ENCODE data around the gene LHFPL3.

Gene LHFPL3

DNA sequence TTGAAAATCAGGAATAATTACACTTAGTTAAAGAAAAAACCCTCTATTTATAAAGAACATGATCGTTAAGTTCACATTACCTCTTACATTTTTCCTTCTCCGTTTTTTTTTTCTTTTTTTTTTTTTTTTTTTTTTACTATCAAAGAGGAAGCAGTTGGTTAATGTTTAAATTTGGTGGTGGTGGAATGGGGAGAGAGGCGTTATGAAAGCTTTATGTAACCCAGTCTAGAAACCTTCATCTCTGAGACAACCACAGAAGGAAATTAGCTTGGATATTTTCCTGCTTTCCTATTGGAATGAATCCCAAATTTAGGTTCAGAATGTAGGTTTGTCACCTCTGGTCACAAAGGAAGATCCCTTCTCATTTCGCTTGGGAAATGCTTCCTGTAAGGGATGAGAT, 31.5 kb upstream of the LHFPL3 start:
- Histone ChIP-seq H3K4me1 (ENCODE audit: control insufficient read depth, low read depth, low read length) (no peaks in the 10 kb centered on the region), H2BK120ac (ENCODE audit: low read depth, low read length) (no peak overlapping the region), H3K79me1 (ENCODE audit: low read length) (no peaks in the 10 kb centered on the region), H3K18ac (ENCODE audit: low read length) (no peak overlapping the region), H3K4ac (ENCODE audit: low read depth, low read length) (no peak overlapping the region), H2BK15ac (replicated peaks; ENCODE audit: low read depth) (no peak overlapping the region), H3K36me3 (ENCODE audit: control insufficient read depth, insufficient read depth, low read length) (no peaks in the 10 kb centered on the region), H3K56ac (ENCODE audit: low read length) (no peak overlapping the region), H3K9ac (ENCODE audit: low read length) (no peak overlapping the region), H3K27me3 (ENCODE audit: insufficient read depth, low read length, poor library complexity) (no peaks in the 10 kb centered on the region), H3K23ac (ENCODE audit: low read length) (no peak overlapping the region), H3K4me2 (ENCODE audit: low read length) (no peak overlapping the region), H4K5ac (ENCODE audit: low read length) (no peak overlapping the region), H2AK5ac (ENCODE audit: low read length) (no peak overlapping the region), H4K8ac (ENCODE audit: low read depth, low read length) (no peak overlapping the region), H3K4me3 (ENCODE audit: low read length) (no peak overlapping the region), H2BK5ac (ENCODE audit: low read length) (no peak overlapping the region), H3K27ac (ENCODE audit: low read depth, low read length) (no peak overlapping the region), H3K79me2 (ENCODE audit: control insufficient read depth, insufficient read depth, low read length) (no peaks in the 10 kb centered on the region)
- no CpG with 5 or more reads among the region's 4 CpGs for WGBS (ENCODE audit: extremely low coverage, insufficient coverage, low lambda C conversion rate)
- no peak for DNase-seq

DNA sequence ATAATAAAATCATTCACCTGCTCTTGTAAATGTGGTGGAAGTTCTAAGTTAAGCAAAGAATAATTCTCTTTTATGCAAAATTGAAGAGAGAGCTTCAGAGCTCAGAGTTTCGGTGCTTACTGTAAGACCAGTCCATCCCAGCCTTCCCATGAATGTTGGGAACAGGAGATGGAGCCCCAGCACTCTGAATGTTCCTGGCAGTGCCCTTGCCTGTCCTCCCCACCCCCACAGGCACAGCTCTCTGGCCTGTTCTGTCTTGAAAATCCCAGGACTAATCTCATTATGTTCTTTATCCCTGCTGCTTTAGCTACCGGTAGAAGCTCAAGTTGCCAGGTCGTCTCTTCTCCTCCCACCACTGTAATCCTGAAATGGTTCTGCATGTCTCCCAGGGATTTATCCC, 29.1 kb upstream of the LHFPL3 start:
- H3K9ac ChIP-seq (ENCODE audit: low read length): no peak overlapping the region
- no CpG with 5 or more reads among the region's 3 CpGs for WGBS (ENCODE audit: extremely low coverage, insufficient coverage, low lambda C conversion rate)
- H2BK5ac ChIP-seq (ENCODE audit: low read length): no peak overlapping the region
- H3K4me2 ChIP-seq (ENCODE audit: low read length): no peak overlapping the region
- no peak overlapping the region for H2BK120ac ChIP-seq (ENCODE audit: low read depth, low read length)
- no peak overlapping the region for H2BK15ac ChIP-seq (replicated peaks; ENCODE audit: low read depth)
- H3K36me3 ChIP-seq (ENCODE audit: control insufficient read depth, insufficient read depth, low read length): no peaks in the 10 kb centered on the region
- no peak overlapping the region for H3K23ac ChIP-seq (ENCODE audit: low read length)
- H2AK5ac ChIP-seq (ENCODE audit: low read length): no peak overlapping the region
- no peak overlapping the region for H3K18ac ChIP-seq (ENCODE audit: low read length)
- no peak overlapping the region for H4K5ac ChIP-seq (ENCODE audit: low read length)
- no peaks in the 10 kb centered on the region for H3K27me3 ChIP-seq (ENCODE audit: insufficient read depth, low read length, poor library complexity)
- peak; percentile 34 for DNase-seq
- no peaks in the 10 kb centered on the region for H3K4me1 ChIP-seq (ENCODE audit: control insufficient read depth, low read depth, low read length)
- no peak overlapping the region for H3K4me3 ChIP-seq (ENCODE audit: low read length)
- no peak overlapping the region for H3K56ac ChIP-seq (ENCODE audit: low read length)
- no peak overlapping the region for H4K8ac ChIP-seq (ENCODE audit: low read depth, low read length)
- H3K79me2 ChIP-seq (ENCODE audit: control insufficient read depth, insufficient read depth, low read length): no peaks in the 10 kb centered on the region
- no peak overlapping the region for H3K4ac ChIP-seq (ENCODE audit: low read depth, low read length)
- H3K27ac ChIP-seq (ENCODE audit: low read depth, low read length): no peak overlapping the region
- H3K79me1 ChIP-seq (ENCODE audit: low read length): no peaks in the 10 kb centered on the region

DNA sequence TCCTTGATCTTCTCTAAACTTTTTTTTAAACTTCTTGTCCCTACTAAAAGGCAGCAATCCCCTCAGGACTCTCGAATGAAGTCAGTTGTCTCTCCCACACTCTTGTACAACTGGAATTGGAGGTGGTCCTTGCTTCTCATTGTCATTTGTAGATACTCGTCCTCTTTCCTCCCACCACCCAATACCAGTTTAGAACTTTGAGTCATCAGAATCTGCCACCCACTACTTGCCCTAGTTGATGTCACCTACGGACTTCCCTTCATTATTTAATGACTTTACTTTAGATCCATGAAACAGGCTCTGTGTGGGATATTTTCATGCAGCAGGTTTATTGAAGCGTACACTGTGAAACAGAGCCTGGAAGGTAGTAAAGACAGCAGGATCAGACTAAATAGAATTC, 28.6 kb upstream of the LHFPL3 start:
- WGBS (ENCODE audit: extremely low coverage, insufficient coverage, low lambda C conversion rate): no CpG with 5 or more reads among the region's 4 CpGs
- no peak for DNase-seq
- H3K9ac ChIP-seq (ENCODE audit: low read length): no peak overlapping the region

DNA sequence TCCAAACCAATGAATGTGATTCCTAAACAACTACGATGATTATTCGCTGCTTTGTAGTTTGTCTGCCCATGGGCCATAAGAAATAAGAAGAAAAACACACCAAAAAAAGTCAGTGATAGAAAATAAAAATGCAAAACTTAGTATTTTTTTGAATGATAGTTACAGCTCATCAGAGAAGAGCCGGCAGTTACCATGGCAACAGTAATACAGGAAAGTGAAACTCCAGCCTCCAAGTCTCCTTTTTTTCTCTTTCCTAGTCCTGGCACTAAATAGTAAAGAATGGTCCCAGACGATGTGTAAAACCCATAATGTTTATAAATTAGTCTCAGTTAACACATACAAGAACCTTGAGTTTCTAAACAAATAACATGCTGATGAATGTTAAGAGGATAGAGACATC, 21.6 kb upstream of the LHFPL3 start:
- no peak overlapping the region for H3K56ac ChIP-seq (ENCODE audit: low read length)
- no peaks in the 10 kb centered on the region for H3K4me1 ChIP-seq (ENCODE audit: control insufficient read depth, low read depth, low read length)
- H4K5ac ChIP-seq (ENCODE audit: low read length): no peak overlapping the region
- no peaks in the 10 kb centered on the region for H3K79me1 ChIP-seq (ENCODE audit: low read length)
- H2BK15ac ChIP-seq (replicated peaks; ENCODE audit: low read depth): no peak overlapping the region
- no peaks in the 10 kb centered on the region for H3K79me2 ChIP-seq (ENCODE audit: control insufficient read depth, insufficient read depth, low read length)
- H3K4ac ChIP-seq (ENCODE audit: low read depth, low read length): no peak overlapping the region
- no peak overlapping the region for H2BK120ac ChIP-seq (ENCODE audit: low read depth, low read length)
- no peak overlapping the region for H3K18ac ChIP-seq (ENCODE audit: low read length)
- no peak overlapping the region for H2BK5ac ChIP-seq (ENCODE audit: low read length)
- H3K23ac ChIP-seq (ENCODE audit: low read length): no peak overlapping the region
- no peak overlapping the region for H3K4me3 ChIP-seq (ENCODE audit: low read length)
- DNase-seq: no peak
- no peak overlapping the region for H2AK5ac ChIP-seq (ENCODE audit: low read length)
- H3K9ac ChIP-seq (ENCODE audit: low read length): no peak overlapping the region
- no peaks in the 10 kb centered on the region for H3K36me3 ChIP-seq (ENCODE audit: control insufficient read depth, insufficient read depth, low read length)
- WGBS (ENCODE audit: extremely low coverage, insufficient coverage, low lambda C conversion rate): no CpG with 5 or more reads among the region's 4 CpGs
- H4K8ac ChIP-seq (ENCODE audit: low read depth, low read length): no peak overlapping the region
- no peak overlapping the region for H3K27ac ChIP-seq (ENCODE audit: low read depth, low read length)
- H3K4me2 ChIP-seq (ENCODE audit: low read length): no peak overlapping the region
- no peaks in the 10 kb centered on the region for H3K27me3 ChIP-seq (ENCODE audit: insufficient read depth, low read length, poor library complexity)

More for the DNA sequence above, 28.6 kb upstream of the LHFPL3 start:
- Histone ChIP-seq H3K4me1 (ENCODE audit: control insufficient read depth, low read depth, low read length) (no peaks in the 10 kb centered on the region), H3K4me2 (ENCODE audit: low read length) (no peak overlapping the region), H3K56ac (ENCODE audit: low read length) (no peak overlapping the region), H3K27ac (ENCODE audit: low read depth, low read length) (no peak overlapping the region), H3K79me1 (ENCODE audit: low read length) (no peaks in the 10 kb centered on the region), H2AK5ac (ENCODE audit: low read length) (no peak overlapping the region), H4K5ac (ENCODE audit: low read length) (no peak overlapping the region), H3K23ac (ENCODE audit: low read length) (no peak overlapping the region), H3K18ac (ENCODE audit: low read length) (no peak overlapping the region), H2BK15ac (replicated peaks; ENCODE audit: low read depth) (no peak overlapping the region), H3K4ac (ENCODE audit: low read depth, low read length) (no peak overlapping the region), H2BK5ac (ENCODE audit: low read length) (no peak overlapping the region), H3K4me3 (ENCODE audit: low read length) (no peak overlapping the region), H3K27me3 (ENCODE audit: insufficient read depth, low read length, poor library complexity) (no peaks in the 10 kb centered on the region), H4K8ac (ENCODE audit: low read depth, low read length) (no peak overlapping the region), H3K36me3 (ENCODE audit: control insufficient read depth, insufficient read depth, low read length) (no peaks in the 10 kb centered on the region), H3K79me2 (ENCODE audit: control insufficient read depth, insufficient read depth, low read length) (no peaks in the 10 kb centered on the region), H2BK120ac (ENCODE audit: low read depth, low read length) (no peak overlapping the region)

DNA sequence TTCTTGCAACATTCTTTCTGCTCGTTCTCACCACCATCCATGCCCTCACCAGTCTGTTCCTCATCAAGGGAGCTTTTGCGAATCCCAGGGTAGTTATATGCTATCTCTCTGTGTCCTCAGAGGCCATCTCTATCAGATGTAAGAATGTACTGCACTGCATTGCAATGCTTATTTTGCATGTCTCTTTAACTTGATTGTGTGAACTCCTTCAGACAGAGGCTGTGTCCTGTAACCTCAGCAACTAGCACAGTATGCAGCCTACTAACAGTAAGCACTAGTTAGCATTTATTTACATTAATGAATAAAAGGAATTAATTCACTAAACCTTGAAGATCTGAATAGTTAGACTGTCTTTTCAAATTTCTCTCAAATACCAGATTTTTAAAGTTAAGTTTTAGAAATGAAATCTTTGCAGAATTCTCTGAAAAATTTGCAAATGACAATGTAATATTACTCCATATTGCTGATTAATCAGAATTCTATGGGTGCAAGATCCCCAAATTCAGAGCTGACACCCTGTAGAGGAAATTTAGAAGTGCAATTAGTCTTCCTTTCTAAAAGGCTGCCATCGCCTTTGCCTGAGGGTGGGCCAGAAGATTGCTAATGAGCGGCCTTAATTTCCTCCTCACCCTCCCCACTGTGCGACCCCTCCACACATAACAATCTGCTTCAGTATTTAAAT, 10.3 kb upstream of the LHFPL3 start:
- no peaks in the 10 kb centered on the region for H3K79me1 ChIP-seq (ENCODE audit: low read length)
- no peak overlapping the region for H2BK120ac ChIP-seq (ENCODE audit: low read depth, low read length)
- no peaks in the 10 kb centered on the region for H3K4me1 ChIP-seq (ENCODE audit: control insufficient read depth, low read depth, low read length)
- no peak overlapping the region for H3K56ac ChIP-seq (ENCODE audit: low read length)
- no peak overlapping the region for H3K4ac ChIP-seq (ENCODE audit: low read depth, low read length)
- H2BK15ac ChIP-seq (replicated peaks; ENCODE audit: low read depth): no peak overlapping the region
- H4K8ac ChIP-seq (ENCODE audit: low read depth, low read length): no peak overlapping the region
- no peak overlapping the region for H3K18ac ChIP-seq (ENCODE audit: low read length)
- H2BK5ac ChIP-seq (ENCODE audit: low read length): no peak overlapping the region
- no peaks in the 10 kb centered on the region for H3K36me3 ChIP-seq (ENCODE audit: control insufficient read depth, insufficient read depth, low read length)
- peak; percentile 6 for DNase-seq
- no CpG with 5 or more reads among the region's 5 CpGs for WGBS (ENCODE audit: extremely low coverage, insufficient coverage, low lambda C conversion rate)
- no peak overlapping the region for H3K4me3 ChIP-seq (ENCODE audit: low read length)
- H3K4me2 ChIP-seq (ENCODE audit: low read length): no peak overlapping the region
- no peak overlapping the region for H3K23ac ChIP-seq (ENCODE audit: low read length)
- H3K27ac ChIP-seq (ENCODE audit: low read depth, low read length): no peak overlapping the region
- no peaks in the 10 kb centered on the region for H3K27me3 ChIP-seq (ENCODE audit: insufficient read depth, low read length, poor library complexity)
- no peak overlapping the region for H4K5ac ChIP-seq (ENCODE audit: low read length)
- H2AK5ac ChIP-seq (ENCODE audit: low read length): no peak overlapping the region
- no peaks in the 10 kb centered on the region for H3K79me2 ChIP-seq (ENCODE audit: control insufficient read depth, insufficient read depth, low read length)
- H3K9ac ChIP-seq (ENCODE audit: low read length): no peak overlapping the region

DNA sequence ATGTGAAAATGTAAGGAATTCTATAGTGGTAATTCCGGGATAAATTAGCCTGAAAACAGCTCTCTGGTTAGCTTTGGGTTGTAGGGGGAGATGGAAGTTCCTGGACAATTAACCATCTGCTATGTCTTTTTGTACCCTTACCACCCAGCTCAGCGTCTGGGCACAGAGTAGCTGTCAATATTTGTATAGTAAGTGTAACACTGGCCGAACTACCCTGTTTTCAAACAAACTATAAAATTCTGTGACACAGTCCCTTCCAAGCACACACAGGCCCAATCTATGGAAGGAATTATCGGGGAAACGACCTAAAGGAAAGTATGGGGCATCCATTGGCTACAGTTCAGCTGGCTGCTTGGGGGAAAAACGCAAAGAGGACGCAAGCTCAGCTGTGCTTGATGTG, 869 bp upstream of the LHFPL3 start:
- Histone ChIP-seq H3K36me3 (ENCODE audit: control insufficient read depth, insufficient read depth, low read length) (no peaks in the 10 kb centered on the region), H3K4ac (ENCODE audit: low read depth, low read length) (no peak overlapping the region), H3K79me2 (ENCODE audit: control insufficient read depth, insufficient read depth, low read length) (no peaks in the 10 kb centered on the region), H3K27me3 (ENCODE audit: insufficient read depth, low read length, poor library complexity) (peaks cover 39% of the 10 kb centered on the region), H2BK120ac (ENCODE audit: low read depth, low read length) (no peak overlapping the region), H3K9ac (ENCODE audit: low read length) (no peak overlapping the region), H3K4me2 (ENCODE audit: low read length) (no peak overlapping the region), H3K27ac (ENCODE audit: low read depth, low read length) (no peak overlapping the region), H2BK5ac (ENCODE audit: low read length) (no peak overlapping the region), H3K18ac (ENCODE audit: low read length) (no peak overlapping the region), H3K4me3 (ENCODE audit: low read length) (no peak overlapping the region), H3K23ac (ENCODE audit: low read length) (peak overlapping the region; percentile 60), H4K5ac (ENCODE audit: low read length) (no peak overlapping the region), H2AK5ac (ENCODE audit: low read length) (no peak overlapping the region), H3K56ac (ENCODE audit: low read length) (no peak overlapping the region), H3K4me1 (ENCODE audit: control insufficient read depth, low read depth, low read length) (no peaks in the 10 kb centered on the region), H3K79me1 (ENCODE audit: low read length) (no peaks in the 10 kb centered on the region), H2BK15ac (replicated peaks; ENCODE audit: low read depth) (no peak overlapping the region), H4K8ac (ENCODE audit: low read depth, low read length) (no peak overlapping the region)
- no CpG with 5 or more reads among the region's 7 CpGs for WGBS (ENCODE audit: extremely low coverage, insufficient coverage, low lambda C conversion rate)
- no peak for DNase-seq
